ENCODE measurements around the gene HOXD11. TPM values are rescaled to one million over a fixed set of nuclear protein-coding genes. Genes with fewer than 3 reads are reported as not detected.

The HOXD11 gene
- polyA plus RNA-seq, 1 donor from 2014 or later, result not detected

GRCh38 chr2:176098366-176099158, 8.5 kb upstream of the HOXD11 start:
- Histone ChIP-seq H3K27ac (ENCODE audit: low read length) (no peak overlapping the region), H3K9ac (ENCODE audit: low read length) (no peak overlapping the region), H3K79me2 (replicated peaks; ENCODE audit: insufficient read depth, low read length) (no peaks in the 10 kb centered on the region), H3K27me3 (ENCODE audit: insufficient read depth, low read depth, low read length) (peaks cover 100% of the 10 kb centered on the region), H3K4me2 (ENCODE audit: low read length) (no peak overlapping the region), H3K4me3 (ENCODE audit: low read length) (no peak overlapping the region), H3K9me3 (ENCODE audit: low read length) (peaks cover 7% of the 10 kb centered on the region), H3F3A (ENCODE audit: insufficient read depth, low read length, poor library complexity, severe bottlenecking) (no peaks in the 10 kb centered on the region), H2AFZ (ENCODE audit: low read depth, low read length) (no peak overlapping the region), H3K9me2 (ENCODE audit: insufficient read depth, low read length) (no peaks in the 10 kb centered on the region), H3K36me3 (ENCODE audit: insufficient read depth, low read length) (no peaks in the 10 kb centered on the region), H4K20me1 (ENCODE audit: insufficient read depth) (no peaks in the 10 kb centered on the region)
- no peak for TF ChIP-seq TAF1 (IDR thresholded peaks at IDR 0.05; ENCODE audit: low read depth)

- TF ChIP-seq EZH2 (IDR thresholded peaks at IDR 0.05; ENCODE audit: borderline replicate concordance, insufficient read depth, low read length, poor library complexity, severe bottlenecking) (peak; percentile 24), POLR2AphosphoS5 (IDR thresholded peaks at IDR 0.05) (no peak), CTCF (IDR thresholded peaks at IDR 0.05; ENCODE audit: poor library complexity, severe bottlenecking) (no peak), EP300 (conservative IDR thresholded peaks at IDR 0.05; ENCODE audit: poor library complexity, severe bottlenecking) (no peak), TAF1 (IDR thresholded peaks at IDR 0.05; ENCODE audit: low read depth) (no peak)
- Histone ChIP-seq H3K36me3 (ENCODE audit: insufficient read depth, low read length) (no peaks in the 10 kb centered on the region), H3K9me3 (ENCODE audit: low read length) (peaks cover 7% of the 10 kb centered on the region), H3K4me3 (ENCODE audit: low read length) (no peak overlapping the region), H3K27ac (ENCODE audit: low read length) (no peak overlapping the region), H3K9me2 (ENCODE audit: insufficient read depth, low read length) (no peaks in the 10 kb centered on the region), H3K9ac (ENCODE audit: low read length) (no peak overlapping the region), H3F3A (ENCODE audit: insufficient read depth, low read length, poor library complexity, severe bottlenecking) (no peaks in the 10 kb centered on the region), H2AFZ (ENCODE audit: low read depth, low read length) (no peak overlapping the region), H3K79me2 (replicated peaks; ENCODE audit: insufficient read depth, low read length) (no peaks in the 10 kb centered on the region), H3K27me3 (ENCODE audit: insufficient read depth, low read depth, low read length) (peaks cover 100% of the 10 kb centered on the region), H4K20me1 (ENCODE audit: insufficient read depth) (no peaks in the 10 kb centered on the region), H3K4me2 (ENCODE audit: low read length) (no peak overlapping the region)
These were observed 7.8 kb upstream of the HOXD11 start for GRCh38 chr2:176099159-176099727.

GRCh38 chr2:176099728-176100546, 7.1 kb upstream of the HOXD11 start, which contains the start of gene HOXD12:
Gene HOXD12 (plus strand): TSS chr2:176099795. CDS start chr2:176099802, 7 bp downstream.
- H3K9me3 ChIP-seq (ENCODE audit: low read length), result peaks cover 7% of the 10 kb centered on the region
- TF ChIP-seq RAD21 (conservative IDR thresholded peaks at IDR 0.05) (no peak), POLR2AphosphoS5 (IDR thresholded peaks at IDR 0.05) (no peak), EZH2 (IDR thresholded peaks at IDR 0.05; ENCODE audit: borderline replicate concordance, insufficient read depth, low read length, poor library complexity, severe bottlenecking) (peak; percentile 67)
- no peak within 1 kb of the TSS for H3K4me2 ChIP-seq (ENCODE audit: low read length)
- H3F3A ChIP-seq (ENCODE audit: insufficient read depth, low read length, poor library complexity, severe bottlenecking), result no peaks in the 10 kb centered on the region
- no peak within 1 kb of the TSS for H2AFZ ChIP-seq (ENCODE audit: low read depth, low read length)
- H3K79me2 ChIP-seq (replicated peaks; ENCODE audit: insufficient read depth, low read length), result no peaks in the 10 kb centered on the region
- H3K36me3 ChIP-seq (ENCODE audit: insufficient read depth, low read length), result no peaks in the 10 kb centered on the region
- H3K9ac ChIP-seq (ENCODE audit: low read length), result no peak within 1 kb of the TSS
- no peaks in the 10 kb centered on the region for H4K20me1 ChIP-seq (ENCODE audit: insufficient read depth)
- H3K27me3 ChIP-seq (ENCODE audit: insufficient read depth, low read depth, low read length), result peaks cover 100% of the 10 kb centered on the region
- H3K9me2 ChIP-seq (ENCODE audit: insufficient read depth, low read length), result no peaks in the 10 kb centered on the region
- no peak within 1 kb of the TSS for H3K27ac ChIP-seq (ENCODE audit: low read length)
- H3K4me3 ChIP-seq (ENCODE audit: low read length), result no peak within 1 kb of the TSS
